ENCODE data around the gene N4BP2L2. TPM values are rescaled to one million over a fixed set of nuclear protein-coding genes. Genes with fewer than 3 reads are reported as not detected.

Gene N4BP2L2
- total RNA-seq, 1 donor from 2014 or later, result 153 TPM

- peaks cover 14% of the 10 kb centered on the region for H3K36me3 ChIP-seq
- H3K4me2 ChIP-seq, result peak overlapping the region; percentile 84
- no peak for TF ChIP-seq EZH2phosphoT487 (IDR thresholded peaks at IDR 0.05)
- TF ChIP-seq, protein P1, sequence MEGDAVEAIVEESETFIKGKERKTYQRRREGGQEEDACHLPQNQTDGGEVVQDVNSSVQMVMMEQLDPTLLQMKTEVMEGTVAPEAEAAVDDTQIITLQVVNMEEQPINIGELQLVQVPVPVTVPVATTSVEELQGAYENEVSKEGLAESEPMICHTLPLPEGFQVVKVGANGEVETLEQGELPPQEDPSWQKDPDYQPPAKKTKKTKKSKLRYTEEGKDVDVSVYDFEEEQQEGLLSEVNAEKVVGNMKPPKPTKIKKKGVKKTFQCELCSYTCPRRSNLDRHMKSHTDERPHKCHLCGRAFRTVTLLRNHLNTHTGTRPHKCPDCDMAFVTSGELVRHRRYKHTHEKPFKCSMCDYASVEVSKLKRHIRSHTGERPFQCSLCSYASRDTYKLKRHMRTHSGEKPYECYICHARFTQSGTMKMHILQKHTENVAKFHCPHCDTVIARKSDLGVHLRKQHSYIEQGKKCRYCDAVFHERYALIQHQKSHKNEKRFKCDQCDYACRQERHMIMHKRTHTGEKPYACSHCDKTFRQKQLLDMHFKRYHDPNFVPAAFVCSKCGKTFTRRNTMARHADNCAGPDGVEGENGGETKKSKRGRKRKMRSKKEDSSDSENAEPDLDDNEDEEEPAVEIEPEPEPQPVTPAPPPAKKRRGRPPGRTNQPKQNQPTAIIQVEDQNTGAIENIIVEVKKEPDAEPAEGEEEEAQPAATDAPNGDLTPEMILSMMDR (IDR thresholded peaks at IDR 0.05), result no peak
- no peak for TF ChIP-seq EZH2 (IDR thresholded peaks at IDR 0.05)
- peak overlapping the region; percentile 98 for H3K27ac Mint-ChIP-seq
- H3K4me3 ChIP-seq, result peak overlapping the region; percentile 85
- H3K9ac ChIP-seq, result peak overlapping the region; percentile 76
- H3K36me3 Mint-ChIP-seq, result peaks cover 38% of the 10 kb centered on the region
- no peaks in the 10 kb centered on the region for H3K27me3 ChIP-seq
- H3K4me1 ChIP-seq, result peaks cover 10% of the 10 kb centered on the region
- peak overlapping the region; percentile 99 for H3K4me3 Mint-ChIP-seq
- H4K20me1 ChIP-seq (ENCODE audit: low read depth), result peaks cover 9% of the 10 kb centered on the region
- H3K27ac ChIP-seq, result peak overlapping the region; percentile 84
- H3K9me3 ChIP-seq (ENCODE audit: low read depth), result no peaks in the 10 kb centered on the region
- peak; percentile 66 for DNase-seq (ENCODE audit: low spot score)
- H3K9me3 Mint-ChIP-seq, result peaks cover 13% of the 10 kb centered on the region
- peaks cover 53% of the 10 kb centered on the region for H3K79me2 ChIP-seq (ENCODE audit: low read depth)
- no peaks in the 10 kb centered on the region for H3K27me3 Mint-ChIP-seq (ENCODE audit: insufficient read depth, low read depth)
- H3F3A ChIP-seq (ENCODE audit: low read depth), result peaks cover 16% of the 10 kb centered on the region
- peaks cover 14% of the 10 kb centered on the region for H3K4me1 Mint-ChIP-seq
- peak overlapping the region; percentile 59 for H2AFZ ChIP-seq (replicated peaks)
These were observed 413 bp downstream of the N4BP2L2 start for GRCh38 chr13:32538143-32538620.

DNA sequence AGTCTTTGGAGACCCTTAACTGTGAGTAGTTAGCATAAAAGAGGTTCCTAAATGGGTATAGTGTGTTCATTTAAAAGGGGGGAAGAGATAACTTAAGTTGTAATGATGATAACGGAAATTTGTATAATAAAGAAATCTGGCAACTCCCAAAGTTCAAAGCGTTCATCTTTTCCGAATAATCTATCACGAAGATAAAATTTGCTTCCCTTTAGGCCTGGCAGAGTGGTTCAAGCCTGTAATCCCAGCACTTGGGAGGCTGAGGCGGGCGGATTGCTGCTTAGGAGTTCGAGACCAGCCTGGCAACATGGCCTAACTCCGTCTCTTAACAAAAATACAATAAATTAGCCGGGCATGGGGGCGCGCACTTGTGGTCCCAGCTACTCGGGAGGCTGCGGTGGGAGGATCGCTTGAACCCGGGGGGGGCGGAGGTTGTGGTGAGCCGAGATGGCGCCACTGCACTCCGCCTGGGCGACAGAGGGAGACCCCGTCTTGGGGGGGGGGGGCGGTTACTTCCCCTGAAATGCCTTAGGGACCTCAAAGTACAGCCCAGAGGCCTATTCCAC, 934 bp downstream of the N4BP2L2 start:
- Mint-ChIP-seq H3K27ac (peak overlapping the region; percentile 98), H3K27me3 (ENCODE audit: insufficient read depth, low read depth) (no peaks in the 10 kb centered on the region), H3K36me3 (peaks cover 42% of the 10 kb centered on the region), H3K4me1 (peaks cover 14% of the 10 kb centered on the region), H3K4me3 (peak overlapping the region; percentile 99), H3K9me3 (peaks cover 13% of the 10 kb centered on the region)
- H3K4me2 ChIP-seq, result peak overlapping the region; percentile 84
- TF ChIP-seq, protein P1 (IDR thresholded peaks at IDR 0.05), result no peak
- no peak for TF ChIP-seq EZH2 (IDR thresholded peaks at IDR 0.05)
- TF ChIP-seq EZH2phosphoT487 (IDR thresholded peaks at IDR 0.05), result no peak
- peak overlapping the region; percentile 84 for H3K27ac ChIP-seq
- no peaks in the 10 kb centered on the region for H3K9me3 ChIP-seq (ENCODE audit: low read depth)
- peak overlapping the region; percentile 59 for H2AFZ ChIP-seq (replicated peaks)
- DNase-seq (ENCODE audit: low spot score), result no peak
- peak overlapping the region; percentile 85 for H3K4me3 ChIP-seq
- H3K79me2 ChIP-seq (ENCODE audit: low read depth), result peaks cover 58% of the 10 kb centered on the region
- H3K36me3 ChIP-seq, result peaks cover 14% of the 10 kb centered on the region
- H4K20me1 ChIP-seq (ENCODE audit: low read depth), result peaks cover 9% of the 10 kb centered on the region
- peak overlapping the region; percentile 76 for H3K9ac ChIP-seq
- no peaks in the 10 kb centered on the region for H3K27me3 ChIP-seq
- H3F3A ChIP-seq (ENCODE audit: low read depth), result peaks cover 16% of the 10 kb centered on the region
- peaks cover 10% of the 10 kb centered on the region for H3K4me1 ChIP-seq

GRCh38 chr13:32535748-32536147, 2.8 kb downstream of the N4BP2L2 start:
- TF ChIP-seq, protein P1 (IDR thresholded peaks at IDR 0.05), result no peak
- TF ChIP-seq EZH2 (IDR thresholded peaks at IDR 0.05) (no peak), EZH2phosphoT487 (IDR thresholded peaks at IDR 0.05) (no peak)
- peaks cover 16% of the 10 kb centered on the region for H3F3A ChIP-seq (ENCODE audit: low read depth)
- H3K27ac Mint-ChIP-seq, result no peak overlapping the region
- H3K4me1 Mint-ChIP-seq, result peaks cover 23% of the 10 kb centered on the region
- H2AFZ ChIP-seq (replicated peaks), result no peak overlapping the region
- no peak overlapping the region for H3K4me3 ChIP-seq
- no peaks in the 10 kb centered on the region for H3K27me3 Mint-ChIP-seq (ENCODE audit: insufficient read depth, low read depth)
- no peak overlapping the region for H3K4me2 ChIP-seq
- no peaks in the 10 kb centered on the region for H3K9me3 ChIP-seq (ENCODE audit: low read depth)
- H3K9ac ChIP-seq, result no peak overlapping the region
- peaks cover 14% of the 10 kb centered on the region for H3K36me3 ChIP-seq
- no peak overlapping the region for H3K4me3 Mint-ChIP-seq
- H3K36me3 Mint-ChIP-seq, result peaks cover 56% of the 10 kb centered on the region
- H3K27me3 ChIP-seq, result no peaks in the 10 kb centered on the region
- peaks cover 10% of the 10 kb centered on the region for H3K4me1 ChIP-seq
- H3K9me3 Mint-ChIP-seq, result peaks cover 13% of the 10 kb centered on the region
- DNase-seq (ENCODE audit: low spot score), result no peak
- H3K27ac ChIP-seq, result no peak overlapping the region
- H4K20me1 ChIP-seq (ENCODE audit: low read depth), result peaks cover 26% of the 10 kb centered on the region
- peaks cover 77% of the 10 kb centered on the region for H3K79me2 ChIP-seq (ENCODE audit: low read depth)

All from neural progenitor cell (in vitro differentiated cells).